Thoracic aorta (tissue), 2 donors: Measurements from ENCODE around the gene MYCBP2. TPM values are rescaled to one million over a fixed set of nuclear protein-coding genes. Genes with fewer than 3 reads are reported as not detected.

Source experiments
- ATAC-seq: fragments of 150-250 bp; one replicate; pipeline ENCODE4 v1.8.0; 2017; ENCODE audit warnings: low read depth; ENCODE audit not compliant: insufficient number of reproducible peaks, low FRiP score
- DNase-seq: peaks from one replicate; pipeline ENCODE4 v3.0.0-alpha.2; 2020; ENCODE audit warnings: low spot score
- H3K27ac ChIP-seq, 2 donors: fragments of 200-600 bp; sonication (generic); 1 replicate in 1 of 2; 2 replicates in 1 of 2; pipeline ENCODE4 v1.5.1; 2016; ENCODE audit warnings: mild to moderate bottlenecking in 2 of 2, moderate library complexity in 2 of 2
- H3K27me3 ChIP-seq: fragments of 200-600 bp; sonication (generic); replicated peaks from 2 replicates; pipeline ENCODE4 v1.6.0; 2016; ENCODE audit warnings: mild to moderate bottlenecking; ENCODE audit not compliant: insufficient read depth
- H3K36me3 ChIP-seq: fragments of 200-600 bp; sonication (generic); one replicate; pipeline ENCODE4 v1.5.1; 2016
- H3K4me1 ChIP-seq, 2 donors: fragments of 200-600 bp; sonication (generic); 1 replicate in 1 of 2; 2 replicates in 1 of 2; pipeline versions ENCODE4 v1.5.1 to v1.6.0; 2016; ENCODE audit warnings: low read depth in 2 of 2, mild to moderate bottlenecking in 1 of 2; ENCODE audit not compliant: control insufficient read depth in 1 of 2
- H3K4me3 ChIP-seq: fragments of 200-600 bp; sonication (generic); 2 replicates; pipeline ENCODE4 v1.5.1; 2016; ENCODE audit warnings: mild to moderate bottlenecking
- H3K9me3 ChIP-seq: fragments of 200-600 bp; sonication (generic); 2 replicates; pipeline ENCODE4 v1.5.1; 2016
- CTCF ChIP-seq: fragments of 200-600 bp; sonication (generic); IDR thresholded peaks from one replicate; pipeline ENCODE4 v1.5.1; 2019; ENCODE audit warnings: antibody characterized with exemption
- total RNA-seq, 2 donors: library from RNA; depleted of rRNA; stranded (reverse); fragments of >200 nt; gene quantifications; one replicate each; pipeline versions ENCODE4 v1.1.0 to v1.2.3, GENCODE V29; 2016

Gene MYCBP2
- total RNA-seq, 2 donors from 2014 or later, result 135 to 139 TPM

- Histone ChIP-seq H3K27me3 (no peaks in the 10 kb centered on the region), H3K4me3 (no peak overlapping the region), H3K4me1 (no peaks in the 10 kb centered on the region), H3K36me3 (peaks cover 34% of the 10 kb centered on the region), H3K27ac (no peak overlapping the region), H3K9me3 (no peaks in the 10 kb centered on the region)
- DNase-seq (no peak), ATAC-seq (no peak)
- TF ChIP-seq CTCF, result no peak
Measured at GRCh38 chr13:77168237-77168636, 158.7 kb downstream of the MYCBP2 start.

- ATAC-seq (no peak), DNase-seq (no peak)
- H3K27me3 ChIP-seq, result no peaks in the 10 kb centered on the region
- H3K9me3 ChIP-seq, result no peaks in the 10 kb centered on the region
- H3K4me3 ChIP-seq, result no peak overlapping the region
- TF ChIP-seq CTCF, result no peak
- no peaks in the 10 kb centered on the region for H3K4me1 ChIP-seq
- peaks cover 13% of the 10 kb centered on the region for H3K36me3 ChIP-seq
- no peak overlapping the region for H3K27ac ChIP-seq
Measured at GRCh38 chr13:77150651-77151050, 176.2 kb downstream of the MYCBP2 start.

- no peak for ATAC-seq
- no peak overlapping the region for H3K27ac ChIP-seq
- DNase-seq, result no peak
- H3K4me1 ChIP-seq, result no peaks in the 10 kb centered on the region
- peaks cover 28% of the 10 kb centered on the region for H3K36me3 ChIP-seq
- H3K9me3 ChIP-seq, result no peaks in the 10 kb centered on the region
- no peaks in the 10 kb centered on the region for H3K27me3 ChIP-seq
- TF ChIP-seq CTCF, result no peak
- no peak overlapping the region for H3K4me3 ChIP-seq
Measured at GRCh38 chr13:77143431-77143830, 183.5 kb downstream of the MYCBP2 start.

- no peak for ATAC-seq
- DNase-seq, result no peak
Measured at GRCh38 chr13:77139306-77139705, 187.6 kb downstream of the MYCBP2 start.

DNA sequence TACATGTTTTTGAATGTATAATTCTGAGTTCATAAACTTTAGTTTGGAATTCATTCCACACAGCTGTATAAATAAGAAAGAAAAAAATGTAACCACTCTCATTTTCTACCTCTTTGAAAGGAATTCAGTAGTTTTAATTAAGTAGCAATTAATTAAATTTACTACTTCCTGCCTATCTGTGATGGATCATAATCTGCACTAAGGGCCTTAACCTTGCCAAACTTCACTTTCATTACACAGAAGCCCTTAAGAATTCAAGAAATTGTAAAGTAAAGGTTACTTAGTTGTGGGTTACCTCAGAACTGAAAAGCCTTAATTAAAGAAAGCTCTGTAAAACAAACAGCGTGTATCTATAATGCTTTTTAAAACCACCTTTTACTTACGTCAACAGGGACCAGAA is 188.1 kb downstream of the MYCBP2 start:
- Histone ChIP-seq H3K4me3 (no peak overlapping the region), H3K27me3 (no peaks in the 10 kb centered on the region), H3K4me1 (no peaks in the 10 kb centered on the region), H3K9me3 (no peaks in the 10 kb centered on the region), H3K27ac (no peak overlapping the region), H3K36me3 (peaks cover 20% of the 10 kb centered on the region)
- ATAC-seq (no peak), DNase-seq (no peak)
- no peak for TF ChIP-seq CTCF

More at GRCh38 chr13:77139306-77139705, 187.6 kb downstream of the MYCBP2 start:
- Histone ChIP-seq H3K27me3 (no peaks in the 10 kb centered on the region), H3K36me3 (peaks cover 25% of the 10 kb centered on the region), H3K27ac (no peak overlapping the region), H3K4me1 (no peaks in the 10 kb centered on the region), H3K4me3 (no peak overlapping the region), H3K9me3 (no peaks in the 10 kb centered on the region)
- no peak for TF ChIP-seq CTCF
